HG03159 (cell line): ENCODE measurements around the gene PCDHA1.

ENCODE experiments used
- ATAC-seq: cut with Tn5 transposase; IDR thresholded peaks from one replicate; pipeline ENCODE4 v1.9.1; 2021; ENCODE audit warnings: mild to moderate bottlenecking, moderate library complexity; ENCODE audit not compliant: unreplicated experiment

Gene PCDHA1

GRCh38 chr5:141040093-141040770, 254.3 kb downstream of the PCDHA1 start:
- ATAC-seq, result no peak

- no peak for ATAC-seq
Observed at GRCh38 chr5:141040771-141041426, 255.0 kb downstream of the PCDHA1 start.

DNA sequence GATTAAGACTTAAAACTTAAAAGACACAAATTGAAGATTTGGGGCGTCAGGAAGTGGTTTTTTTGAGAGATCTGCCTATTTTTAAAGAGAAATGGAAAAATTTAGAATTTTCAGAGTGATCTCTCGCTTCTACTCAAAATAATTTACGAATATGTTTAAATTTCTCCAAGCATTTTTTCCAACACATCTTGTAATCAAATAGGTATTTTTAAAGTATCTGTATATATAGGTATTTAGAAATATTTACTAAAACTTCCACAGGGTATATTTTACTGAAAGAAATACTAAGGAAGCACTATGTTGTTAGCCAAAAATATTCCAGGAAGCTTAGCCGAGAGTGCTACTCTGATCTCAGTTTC, 255.5 kb downstream of the PCDHA1 start:
- no peak for ATAC-seq

DNA sequence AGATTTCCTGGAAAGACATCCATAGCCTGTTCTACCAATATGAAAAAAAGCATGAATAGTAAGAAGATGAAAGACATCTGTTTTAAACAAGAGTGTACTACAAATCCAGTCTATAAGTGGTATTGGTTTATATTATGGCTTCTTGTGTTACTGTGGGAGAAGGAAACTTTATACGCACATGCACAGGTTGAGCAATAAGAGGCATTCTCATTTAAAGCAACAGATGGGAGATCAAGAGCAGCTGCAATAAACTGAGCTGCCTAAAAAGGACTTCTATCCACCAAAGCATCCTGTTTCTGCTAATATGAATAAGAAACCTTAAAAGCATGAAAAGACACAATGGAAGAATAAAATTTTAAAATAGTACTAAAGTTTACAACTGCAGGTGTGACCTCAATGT, 256.6 kb downstream of the PCDHA1 start:
- no peak for ATAC-seq

DNA sequence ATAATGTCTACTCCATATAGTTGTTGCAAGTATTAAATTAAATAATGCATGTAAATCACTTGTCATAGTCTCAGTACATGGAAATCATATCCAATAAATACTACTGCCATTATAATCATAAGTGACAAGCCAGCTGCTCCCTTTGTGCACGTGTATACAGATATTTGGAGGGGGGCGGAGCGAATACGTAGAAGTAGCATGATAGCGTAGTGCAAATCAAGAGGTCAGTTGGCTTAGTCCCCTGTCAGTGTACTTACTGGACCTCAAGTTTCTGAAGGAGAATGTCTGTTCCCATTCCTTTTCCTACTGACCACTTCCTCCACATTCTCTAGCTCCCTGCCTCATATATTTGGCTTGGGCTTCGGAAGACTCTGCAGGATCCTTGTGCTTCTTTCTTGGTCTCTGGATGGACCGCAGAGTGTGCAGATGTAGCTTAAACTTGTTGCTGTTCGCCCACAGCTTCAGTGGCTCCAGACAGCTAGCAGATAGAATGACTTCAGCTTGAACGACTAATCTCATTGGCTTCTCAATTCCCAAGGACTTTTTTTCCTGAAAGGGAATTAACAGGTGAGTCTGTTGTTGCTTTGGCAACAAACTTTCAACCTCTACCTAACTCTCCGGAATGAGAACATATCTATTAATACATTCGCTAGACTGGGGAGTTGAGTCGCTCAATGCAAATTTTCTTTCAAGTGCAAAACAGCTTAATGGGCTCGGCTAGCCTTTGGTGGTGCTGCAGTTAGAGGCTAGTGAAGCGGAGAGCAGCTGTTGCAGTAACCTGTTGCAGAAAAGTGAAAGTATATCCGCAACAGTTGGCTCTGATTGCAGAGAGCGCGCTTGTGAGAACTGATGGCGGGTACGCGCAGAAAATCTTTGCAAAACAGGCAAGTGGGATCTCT, 264.9 kb downstream of the PCDHA1 start, which contains the start of gene PCDHB1:
PCDHB1 (plus strand) TSS at position 753 of the 899 bp plus-strand sequence; CDS start at position 850, 97 bp downstream.
- ATAC-seq, result no peak

DNA sequence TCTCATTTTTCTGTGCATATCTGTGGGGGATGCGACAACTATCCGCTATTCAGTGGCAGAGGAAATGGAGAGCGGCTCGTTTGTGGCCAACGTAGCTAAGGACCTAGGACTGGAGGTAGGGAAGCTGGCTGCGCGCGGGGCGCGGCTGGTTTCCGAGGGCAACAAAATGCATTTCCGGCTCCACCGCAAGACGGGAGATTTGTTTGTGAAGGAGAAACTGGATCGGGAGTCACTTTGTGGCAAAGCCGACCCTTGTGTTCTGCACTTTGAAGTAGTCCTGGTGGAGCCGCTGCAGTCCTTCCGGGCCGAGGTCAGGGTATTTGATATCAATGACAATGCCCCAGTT, 265.6 kb downstream of the PCDHA1 start:
- no peak for ATAC-seq
